ENCODE results near the gene GLDC.
"Not testable (repeated sequence)": the region's sequence is repeated elsewhere in the genome, so short reads cannot be mapped to it uniquely, and the experiment has no call there.

Gene GLDC

GRCh38 chr9:6630502-6631206, 14.9 kb downstream of the GLDC start:
- in situ Hi-C loops (cut with HindIII; ENCODE audit: low sequenced_read_pairs): no loop called here
- TF ChIP-seq, protein P1, sequence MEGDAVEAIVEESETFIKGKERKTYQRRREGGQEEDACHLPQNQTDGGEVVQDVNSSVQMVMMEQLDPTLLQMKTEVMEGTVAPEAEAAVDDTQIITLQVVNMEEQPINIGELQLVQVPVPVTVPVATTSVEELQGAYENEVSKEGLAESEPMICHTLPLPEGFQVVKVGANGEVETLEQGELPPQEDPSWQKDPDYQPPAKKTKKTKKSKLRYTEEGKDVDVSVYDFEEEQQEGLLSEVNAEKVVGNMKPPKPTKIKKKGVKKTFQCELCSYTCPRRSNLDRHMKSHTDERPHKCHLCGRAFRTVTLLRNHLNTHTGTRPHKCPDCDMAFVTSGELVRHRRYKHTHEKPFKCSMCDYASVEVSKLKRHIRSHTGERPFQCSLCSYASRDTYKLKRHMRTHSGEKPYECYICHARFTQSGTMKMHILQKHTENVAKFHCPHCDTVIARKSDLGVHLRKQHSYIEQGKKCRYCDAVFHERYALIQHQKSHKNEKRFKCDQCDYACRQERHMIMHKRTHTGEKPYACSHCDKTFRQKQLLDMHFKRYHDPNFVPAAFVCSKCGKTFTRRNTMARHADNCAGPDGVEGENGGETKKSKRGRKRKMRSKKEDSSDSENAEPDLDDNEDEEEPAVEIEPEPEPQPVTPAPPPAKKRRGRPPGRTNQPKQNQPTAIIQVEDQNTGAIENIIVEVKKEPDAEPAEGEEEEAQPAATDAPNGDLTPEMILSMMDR (IDR thresholded peaks at IDR 0.05; ENCODE audit: low read depth, low read length): no peak
- H3K4me3 ChIP-seq (ENCODE audit: low read depth, low read length): no peak overlapping the region
- no peak for DNase-seq (ENCODE audit: low read depth, low spot score)

GRCh38 chr9:6628704-6629103, 16.8 kb downstream of the GLDC start:
- H3K4me3 ChIP-seq (ENCODE audit: low read depth, low read length): no peak overlapping the region
- DNase-seq (ENCODE audit: low read depth, low spot score): no peak
- TF ChIP-seq, protein P1 (IDR thresholded peaks at IDR 0.05; ENCODE audit: low read depth, low read length): no peak
- in situ Hi-C loops (cut with HindIII; ENCODE audit: low sequenced_read_pairs): no loop called here

DNA sequence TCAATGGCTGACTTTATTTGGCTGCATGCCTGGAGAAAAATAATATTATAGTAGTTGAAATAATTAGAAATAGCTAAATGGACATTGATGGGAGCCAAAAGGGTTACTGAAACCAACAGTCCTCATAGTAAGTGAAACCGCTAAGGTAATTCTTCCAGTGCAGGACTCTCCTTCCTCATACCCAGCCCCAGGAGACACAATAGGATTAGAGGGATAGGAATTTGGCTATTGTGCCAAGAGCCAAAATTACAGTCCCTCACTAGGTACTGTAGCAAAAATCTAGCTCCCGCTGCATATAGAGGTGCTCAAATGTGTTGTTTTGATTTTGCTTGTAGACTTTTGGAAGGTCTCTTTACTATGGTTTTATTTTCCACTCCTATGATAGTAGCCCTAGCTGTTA, 20.2 kb downstream of the GLDC start:
- TF ChIP-seq, protein P1 (IDR thresholded peaks at IDR 0.05; ENCODE audit: low read depth, low read length): no peak
- H3K4me3 ChIP-seq (ENCODE audit: low read depth, low read length): no peak overlapping the region
- DNase-seq (ENCODE audit: low read depth, low spot score): no peak
- in situ Hi-C loops (cut with HindIII; ENCODE audit: low sequenced_read_pairs): no loop called here

DNA sequence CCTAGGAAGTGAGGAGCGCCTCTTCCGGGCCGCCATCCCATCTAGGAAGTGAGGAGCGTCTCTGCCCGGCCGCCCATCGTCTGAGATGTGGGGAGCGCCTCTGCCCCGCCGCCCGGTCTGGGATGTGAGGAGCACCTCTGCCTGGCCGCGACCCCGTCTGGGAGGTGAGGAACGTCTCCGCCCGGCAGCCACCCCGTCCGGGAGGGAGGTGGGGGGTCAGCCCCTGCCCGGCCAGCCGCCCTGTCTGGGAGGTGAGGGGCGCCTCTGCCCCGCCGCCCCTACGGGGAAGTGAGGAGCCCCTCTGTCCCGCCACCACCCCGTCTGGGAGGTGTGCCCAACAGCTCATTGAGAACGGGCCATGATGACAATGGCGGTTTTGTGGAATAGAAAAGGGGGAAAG, 22.7 kb downstream of the GLDC start:
- in situ Hi-C loops (cut with HindIII; ENCODE audit: low sequenced_read_pairs); H3K4me3 ChIP-seq (ENCODE audit: low read depth, low read length); DNase-seq (ENCODE audit: low read depth, low spot score): not testable (repeated sequence)

- in situ Hi-C loops (cut with HindIII; ENCODE audit: low sequenced_read_pairs): no loop called here
Observed at GRCh38 chr9:6620796-6621195, 24.7 kb downstream of the GLDC start.

GRCh38 chr9:6620353-6620752, 25.2 kb downstream of the GLDC start:
- in situ Hi-C loops (cut with HindIII; ENCODE audit: low sequenced_read_pairs): no loop called here
- DNase-seq (ENCODE audit: low read depth, low spot score): no peak
- TF ChIP-seq, protein P1 (IDR thresholded peaks at IDR 0.05; ENCODE audit: low read depth, low read length): no peak
- H3K4me3 ChIP-seq (ENCODE audit: low read depth, low read length): no peak overlapping the region

More at GRCh38 chr9:6620796-6621195, 24.7 kb downstream of the GLDC start:
- H3K4me3 ChIP-seq (ENCODE audit: low read depth, low read length): no peak overlapping the region
- TF ChIP-seq, protein P1 (IDR thresholded peaks at IDR 0.05; ENCODE audit: low read depth, low read length): no peak
- no peak for DNase-seq (ENCODE audit: low read depth, low spot score)

GRCh38 chr9:6619909-6620308, 25.6 kb downstream of the GLDC start:
- no peak for DNase-seq (ENCODE audit: low read depth, low spot score)
- no peak overlapping the region for H3K4me3 ChIP-seq (ENCODE audit: low read depth, low read length)
- in situ Hi-C loops (cut with HindIII; ENCODE audit: low sequenced_read_pairs): no loop called here
- TF ChIP-seq, protein P1 (IDR thresholded peaks at IDR 0.05; ENCODE audit: low read depth, low read length): no peak
